CD4-positive, alpha-beta T cell treated with Interleukin-4 for 1 hour (primary cell): ENCODE results near the gene TAPT1.
A peak's percentile ranks its signal among the peaks of the same experiment; 100 is the strongest.

Experiments
- DNase-seq, 2 donors: peaks; one replicate each; pipeline ENCODE4 v3.0.0-alpha.2; 2020 to 2022

The TAPT1 gene

GRCh38 chr4:16248605-16249004 is 22.3 kb upstream of the TAPT1 start:
- DNase-seq, result no peak

GRCh38 chr4:16245241-16245640 is 19.0 kb upstream of the TAPT1 start:
- no peak for DNase-seq

GRCh38 chr4:16243285-16243684 is 17.0 kb upstream of the TAPT1 start:
- DNase-seq, result no peak

- no peak for DNase-seq
Observed at GRCh38 chr4:16240300-16240699, 14.0 kb upstream of the TAPT1 start.

GRCh38 chr4:16239086-16239485 is 12.8 kb upstream of the TAPT1 start:
- DNase-seq, result no peak

GRCh38 chr4:16238327-16238726 is 12.1 kb upstream of the TAPT1 start:
- no peak for DNase-seq

- DNase-seq, result peak in 1 of 2 donors; percentile 42
Observed at GRCh38 chr4:16237715-16238114, 11.4 kb upstream of the TAPT1 start.

- DNase-seq, result no peak
Observed at GRCh38 chr4:16236402-16237023, 10.2 kb upstream of the TAPT1 start.

GRCh38 chr4:16235209-16235608 is 8.9 kb upstream of the TAPT1 start:
- no peak for DNase-seq

- DNase-seq, result no peak
Observed at GRCh38 chr4:16233569-16234177, 7.4 kb upstream of the TAPT1 start.

GRCh38 chr4:16231570-16232245 is 5.4 kb upstream of the TAPT1 start:
- DNase-seq, result no peak

- no peak for DNase-seq
Observed at GRCh38 chr4:16230308-16230707, 4.0 kb upstream of the TAPT1 start.

- DNase-seq, result no peak
Observed at GRCh38 chr4:16229604-16230003, 3.3 kb upstream of the TAPT1 start.

GRCh38 chr4:16227462-16227868 is 1.2 kb upstream of the TAPT1 start:
- peak; percentile 22 to 26 for DNase-seq

GRCh38 chr4:16226816-16227461 is 668 bp upstream of the TAPT1 start:
- DNase-seq, result peak; percentile 19 to 39

GRCh38 chr4:16225167-16225862 is 956 bp downstream of the TAPT1 start:
- peak in 1 of 2 donors; percentile 36 for DNase-seq

GRCh38 chr4:16224264-16225166 is 1.8 kb downstream of the TAPT1 start:
- DNase-seq, result no peak

- DNase-seq, result no peak
Observed at GRCh38 chr4:16222957-16223527, 3.2 kb downstream of the TAPT1 start.

- DNase-seq, result no peak
Observed at GRCh38 chr4:16218950-16219349, 7.3 kb downstream of the TAPT1 start.

GRCh38 chr4:16217300-16218051 is 8.8 kb downstream of the TAPT1 start:
- no peak for DNase-seq

GRCh38 chr4:16213121-16213520 is 13.2 kb downstream of the TAPT1 start:
- no peak for DNase-seq
